ENCODE data around the gene EGFL7.

Gene EGFL7

DNA sequence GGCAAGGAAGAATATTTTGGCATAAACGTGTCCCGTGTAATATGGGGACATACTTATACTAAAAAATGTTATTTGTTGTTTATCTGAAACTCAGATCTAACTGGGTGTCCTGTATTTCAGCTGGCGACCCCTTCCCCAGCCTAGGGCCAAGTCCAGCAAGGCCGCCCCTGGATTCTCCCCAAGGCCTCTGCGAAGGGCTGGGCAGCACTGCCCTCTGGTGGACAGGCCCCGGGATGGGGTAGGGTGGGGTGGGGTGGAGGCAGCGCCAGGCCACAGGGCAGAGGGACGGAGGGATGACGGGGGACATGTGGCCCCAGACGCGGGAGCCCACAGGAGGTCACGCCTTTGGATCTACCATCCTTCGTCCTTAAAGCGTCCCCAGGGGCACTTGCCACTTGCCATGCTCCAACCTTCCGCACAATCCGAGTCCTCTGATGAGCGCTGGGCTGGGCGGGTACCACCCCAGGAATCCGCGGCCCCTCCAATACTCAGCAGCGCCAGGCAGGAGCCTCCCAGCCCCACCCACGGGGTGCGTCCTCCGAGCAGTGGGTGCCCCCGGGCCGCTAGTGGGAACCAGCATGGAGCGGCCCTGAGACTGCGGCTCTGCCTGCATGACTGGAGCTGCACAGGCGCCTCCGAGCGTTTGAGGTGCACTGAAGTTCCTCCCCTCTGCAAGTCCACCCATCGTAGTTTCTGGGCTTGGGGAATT is 31.6 kb downstream of the EGFL7 start (continued):
- TF ChIP-seq GFI1B (tag by site-specific recombination; IDR thresholded peaks at IDR 0.05) (no peak), KLF7 (tag by site-specific recombination; IDR thresholded peaks at IDR 0.05; ENCODE audit: borderline replicate concordance) (0 out of 2 replicates have a peak, but pooled peaks have one; percentile 24), ZXDB (tag by site-specific recombination; IDR thresholded peaks at IDR 0.05) (no peak), ZNF2 (tag by site-specific recombination; IDR thresholded peaks at IDR 0.05) (peak; percentile 82), ZNF335 (tag by site-specific recombination; conservative IDR thresholded peaks at IDR 0.05) (peak; percentile 22), REST (tag by site-specific recombination; IDR thresholded peaks at IDR 0.05) (peak; percentile 27; the same call in 1 of the 2 replicates), ZNF366 (tag by site-specific recombination; conservative IDR thresholded peaks at IDR 0.05) (peak; percentile 71), PATZ1 (tag by site-specific recombination; IDR thresholded peaks at IDR 0.05) (peak; percentile 50), ZNF214 (tag by site-specific recombination; IDR thresholded peaks at IDR 0.05; ENCODE audit: borderline replicate concordance) (no peak), ZBTB44 (tag by site-specific recombination; IDR thresholded peaks at IDR 0.05) (peak; percentile 26; the same call in 1 of the 2 replicates)
- TF ChIP-seq, protein P1, sequence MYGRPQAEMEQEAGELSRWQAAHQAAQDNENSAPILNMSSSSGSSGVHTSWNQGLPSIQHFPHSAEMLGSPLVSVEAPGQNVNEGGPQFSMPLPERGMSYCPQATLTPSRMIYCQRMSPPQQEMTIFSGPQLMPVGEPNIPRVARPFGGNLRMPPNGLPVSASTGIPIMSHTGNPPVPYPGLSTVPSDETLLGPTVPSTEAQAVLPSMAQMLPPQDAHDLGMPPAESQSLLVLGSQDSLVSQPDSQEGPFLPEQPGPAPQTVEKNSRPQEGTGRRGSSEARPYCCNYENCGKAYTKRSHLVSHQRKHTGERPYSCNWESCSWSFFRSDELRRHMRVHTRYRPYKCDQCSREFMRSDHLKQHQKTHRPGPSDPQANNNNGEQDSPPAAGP (tag by site-specific recombination; IDR thresholded peaks at IDR 0.05), result peak; percentile 56; the same call in 1 of the 2 replicates
- TF ChIP-seq, protein P2, sequence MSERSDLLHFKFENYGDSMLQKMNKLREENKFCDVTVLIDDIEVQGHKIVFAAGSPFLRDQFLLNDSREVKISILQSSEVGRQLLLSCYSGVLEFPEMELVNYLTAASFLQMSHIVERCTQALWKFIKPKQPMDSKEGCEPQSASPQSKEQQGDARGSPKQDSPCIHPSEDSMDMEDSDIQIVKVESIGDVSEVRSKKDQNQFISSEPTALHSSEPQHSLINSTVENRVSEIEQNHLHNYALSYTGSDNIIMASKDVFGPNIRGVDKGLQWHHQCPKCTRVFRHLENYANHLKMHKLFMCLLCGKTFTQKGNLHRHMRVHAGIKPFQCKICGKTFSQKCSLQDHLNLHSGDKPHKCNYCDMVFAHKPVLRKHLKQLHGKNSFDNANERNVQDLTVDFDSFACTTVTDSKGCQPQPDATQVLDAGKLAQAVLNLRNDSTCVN (tag by site-specific recombination; optimal IDR thresholded peaks at IDR 0.05), result peak; percentile 6
- TF ChIP-seq, protein P3, sequence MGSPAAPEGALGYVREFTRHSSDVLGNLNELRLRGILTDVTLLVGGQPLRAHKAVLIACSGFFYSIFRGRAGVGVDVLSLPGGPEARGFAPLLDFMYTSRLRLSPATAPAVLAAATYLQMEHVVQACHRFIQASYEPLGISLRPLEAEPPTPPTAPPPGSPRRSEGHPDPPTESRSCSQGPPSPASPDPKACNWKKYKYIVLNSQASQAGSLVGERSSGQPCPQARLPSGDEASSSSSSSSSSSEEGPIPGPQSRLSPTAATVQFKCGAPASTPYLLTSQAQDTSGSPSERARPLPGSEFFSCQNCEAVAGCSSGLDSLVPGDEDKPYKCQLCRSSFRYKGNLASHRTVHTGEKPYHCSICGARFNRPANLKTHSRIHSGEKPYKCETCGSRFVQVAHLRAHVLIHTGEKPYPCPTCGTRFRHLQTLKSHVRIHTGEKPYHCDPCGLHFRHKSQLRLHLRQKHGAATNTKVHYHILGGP (tag by site-specific recombination; IDR thresholded peaks at IDR 0.05), result no peak
- TF ChIP-seq, protein P4, sequence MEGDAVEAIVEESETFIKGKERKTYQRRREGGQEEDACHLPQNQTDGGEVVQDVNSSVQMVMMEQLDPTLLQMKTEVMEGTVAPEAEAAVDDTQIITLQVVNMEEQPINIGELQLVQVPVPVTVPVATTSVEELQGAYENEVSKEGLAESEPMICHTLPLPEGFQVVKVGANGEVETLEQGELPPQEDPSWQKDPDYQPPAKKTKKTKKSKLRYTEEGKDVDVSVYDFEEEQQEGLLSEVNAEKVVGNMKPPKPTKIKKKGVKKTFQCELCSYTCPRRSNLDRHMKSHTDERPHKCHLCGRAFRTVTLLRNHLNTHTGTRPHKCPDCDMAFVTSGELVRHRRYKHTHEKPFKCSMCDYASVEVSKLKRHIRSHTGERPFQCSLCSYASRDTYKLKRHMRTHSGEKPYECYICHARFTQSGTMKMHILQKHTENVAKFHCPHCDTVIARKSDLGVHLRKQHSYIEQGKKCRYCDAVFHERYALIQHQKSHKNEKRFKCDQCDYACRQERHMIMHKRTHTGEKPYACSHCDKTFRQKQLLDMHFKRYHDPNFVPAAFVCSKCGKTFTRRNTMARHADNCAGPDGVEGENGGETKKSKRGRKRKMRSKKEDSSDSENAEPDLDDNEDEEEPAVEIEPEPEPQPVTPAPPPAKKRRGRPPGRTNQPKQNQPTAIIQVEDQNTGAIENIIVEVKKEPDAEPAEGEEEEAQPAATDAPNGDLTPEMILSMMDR (tag by site-specific recombination; IDR thresholded peaks at IDR 0.05), result peak; percentile 69
- TF ChIP-seq, protein P5, sequence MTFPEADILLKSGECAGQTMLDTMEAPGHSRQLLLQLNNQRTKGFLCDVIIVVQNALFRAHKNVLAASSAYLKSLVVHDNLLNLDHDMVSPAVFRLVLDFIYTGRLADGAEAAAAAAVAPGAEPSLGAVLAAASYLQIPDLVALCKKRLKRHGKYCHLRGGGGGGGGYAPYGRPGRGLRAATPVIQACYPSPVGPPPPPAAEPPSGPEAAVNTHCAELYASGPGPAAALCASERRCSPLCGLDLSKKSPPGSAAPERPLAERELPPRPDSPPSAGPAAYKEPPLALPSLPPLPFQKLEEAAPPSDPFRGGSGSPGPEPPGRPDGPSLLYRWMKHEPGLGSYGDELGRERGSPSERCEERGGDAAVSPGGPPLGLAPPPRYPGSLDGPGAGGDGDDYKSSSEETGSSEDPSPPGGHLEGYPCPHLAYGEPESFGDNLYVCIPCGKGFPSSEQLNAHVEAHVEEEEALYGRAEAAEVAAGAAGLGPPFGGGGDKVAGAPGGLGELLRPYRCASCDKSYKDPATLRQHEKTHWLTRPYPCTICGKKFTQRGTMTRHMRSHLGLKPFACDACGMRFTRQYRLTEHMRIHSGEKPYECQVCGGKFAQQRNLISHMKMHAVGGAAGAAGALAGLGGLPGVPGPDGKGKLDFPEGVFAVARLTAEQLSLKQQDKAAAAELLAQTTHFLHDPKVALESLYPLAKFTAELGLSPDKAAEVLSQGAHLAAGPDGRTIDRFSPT (tag by site-specific recombination; IDR thresholded peaks at IDR 0.05), result 0 out of 2 replicates have a peak, but pooled peaks have one; percentile 18
- TF ChIP-seq, protein P6, sequence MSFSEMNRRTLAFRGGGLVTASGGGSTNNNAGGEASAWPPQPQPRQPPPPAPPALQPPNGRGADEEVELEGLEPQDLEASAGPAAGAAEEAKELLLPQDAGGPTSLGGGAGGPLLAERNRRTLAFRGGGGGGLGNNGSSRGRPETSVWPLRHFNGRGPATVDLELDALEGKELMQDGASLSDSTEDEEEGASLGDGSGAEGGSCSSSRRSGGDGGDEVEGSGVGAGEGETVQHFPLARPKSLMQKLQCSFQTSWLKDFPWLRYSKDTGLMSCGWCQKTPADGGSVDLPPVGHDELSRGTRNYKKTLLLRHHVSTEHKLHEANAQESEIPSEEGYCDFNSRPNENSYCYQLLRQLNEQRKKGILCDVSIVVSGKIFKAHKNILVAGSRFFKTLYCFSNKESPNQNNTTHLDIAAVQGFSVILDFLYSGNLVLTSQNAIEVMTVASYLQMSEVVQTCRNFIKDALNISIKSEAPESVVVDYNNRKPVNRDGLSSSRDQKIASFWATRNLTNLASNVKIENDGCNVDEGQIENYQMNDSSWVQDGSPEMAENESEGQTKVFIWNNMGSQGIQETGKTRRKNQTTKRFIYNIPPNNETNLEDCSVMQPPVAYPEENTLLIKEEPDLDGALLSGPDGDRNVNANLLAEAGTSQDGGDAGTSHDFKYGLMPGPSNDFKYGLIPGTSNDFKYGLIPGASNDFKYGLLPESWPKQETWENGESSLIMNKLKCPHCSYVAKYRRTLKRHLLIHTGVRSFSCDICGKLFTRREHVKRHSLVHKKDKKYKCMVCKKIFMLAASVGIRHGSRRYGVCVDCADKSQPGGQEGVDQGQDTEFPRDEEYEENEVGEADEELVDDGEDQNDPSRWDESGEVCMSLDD (tag by site-specific recombination; IDR thresholded peaks at IDR 0.05), result 0 out of 2 replicates have a peak, but pooled peaks have one; percentile 15

All from HEK293 (cell line).